ENCODE data around the gene CA5A. TPM values are rescaled to one million over a fixed set of nuclear protein-coding genes. Genes with fewer than 3 reads are reported as not detected.

CA5A gene
- total and polyA plus RNA-seq, 12 donors: 0.15 to 0.65 (median 0.29) TPM; not detected in 7

GRCh38 chr16:87848676-87849345, 87.5 kb downstream of the CA5A start:
- peaks cover 0 to 37% (median 0%) of the 10 kb centered on the region in 9 donors for H3K36me3 ChIP-seq
- no peaks in the 10 kb centered on the region for H3K9me3 ChIP-seq
- intact Hi-C loops (cut with DNase I): no loop called here
- no peak overlapping the region for H3K4me3 ChIP-seq
- H3K27ac ChIP-seq: no peak overlapping the region
- H3K4me1 ChIP-seq: peaks cover 9 to 33% (median 24%) of the 10 kb centered on the region in 9 donors
- 91 to 92% methylated on average over 18 of the region's 18 CpGs for WGBS, 2 donors
- TF ChIP-seq CTCF (IDR thresholded peaks at IDR 0.05): no peak
- DNase-seq (no peak), ATAC-seq (no peak)
- peaks cover 0 to 4% (median 0%) of the 10 kb centered on the region in 7 donors for H3K27me3 ChIP-seq

DNA sequence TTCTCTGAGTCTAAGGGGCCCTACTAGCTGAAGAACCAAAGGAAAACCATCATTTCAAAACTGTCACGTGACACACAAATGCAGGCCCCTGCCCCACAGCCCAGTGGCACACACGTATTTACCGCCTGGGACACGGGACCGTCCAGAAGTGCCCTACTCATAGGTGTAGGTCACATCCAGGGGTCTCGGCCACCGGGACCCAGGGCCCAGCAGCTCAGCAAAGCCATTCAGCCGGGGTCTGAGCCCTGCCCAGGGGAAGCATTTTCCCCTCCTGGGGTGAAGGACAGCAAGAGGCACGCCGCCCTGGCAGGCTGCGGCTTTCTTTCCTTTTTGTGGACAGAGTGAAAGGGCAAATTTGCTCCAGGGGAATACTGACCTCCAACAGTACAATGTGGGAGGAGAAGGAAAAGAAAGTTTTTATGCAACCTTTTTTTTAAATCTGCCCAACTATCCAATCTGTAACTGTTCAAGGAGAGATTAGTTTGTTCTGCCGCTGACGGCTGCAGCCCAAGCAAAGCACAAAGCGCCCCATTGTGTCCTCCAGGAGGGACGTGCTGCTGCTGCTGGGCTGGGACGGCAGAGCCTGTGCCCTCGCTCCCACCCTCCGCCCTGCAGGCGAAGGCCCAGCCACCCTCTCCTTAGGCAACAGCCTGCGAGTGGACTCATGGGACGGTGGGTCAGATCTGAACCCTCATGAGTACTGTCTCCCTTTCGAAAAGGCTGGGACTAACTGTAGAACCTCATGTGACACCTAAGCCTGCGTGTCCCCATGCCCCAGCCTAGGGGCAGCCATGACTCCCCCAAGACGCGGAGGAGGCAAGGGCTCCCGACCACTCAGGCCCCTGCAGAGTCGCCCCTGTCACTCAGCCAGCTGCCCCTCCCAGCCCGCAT, 88.3 kb downstream of the CA5A start:
- Histone ChIP-seq H3K4me3 (no peak overlapping the region), H3K9me3 (no peaks in the 10 kb centered on the region), H3K36me3 (peaks cover 0 to 37% (median 0%) of the 10 kb centered on the region in 9 donors), H3K27ac (no peak overlapping the region), H3K27me3 (peaks cover 0 to 4% (median 0%) of the 10 kb centered on the region in 7 donors), H3K4me1 (peaks cover 3 to 25% (median 20%) of the 10 kb centered on the region in 9 donors)
- no peak for TF ChIP-seq CTCF (IDR thresholded peaks at IDR 0.05)
- 80 to 86% methylated on average over 28 of the region's 28 CpGs for WGBS, 2 donors
- intact Hi-C loops (cut with DNase I): no loop called here
- ATAC-seq (peak in 1 of 8 donors; percentile 10), DNase-seq (peak in 1 of 2 donors; percentile 52)

- intact Hi-C loops (cut with DNase I): no loop called here
- Histone ChIP-seq H3K9me3 (no peaks in the 10 kb centered on the region), H3K4me3 (no peak overlapping the region), H3K27ac (no peak overlapping the region), H3K36me3 (peaks cover 0 to 39% (median 0%) of the 10 kb centered on the region in 9 donors), H3K27me3 (peaks cover 0 to 4% (median 0%) of the 10 kb centered on the region in 7 donors), H3K4me1 (peaks cover 0 to 21% (median 17%) of the 10 kb centered on the region in 9 donors)
- TF ChIP-seq CTCF (IDR thresholded peaks at IDR 0.05): no peak
- no peak for DNase-seq
- no peak for ATAC-seq
- WGBS, 2 donors: 85 to 90% methylated on average over 8 of the region's 8 CpGs
These were observed 88.9 kb downstream of the CA5A start for GRCh38 chr16:87847467-87847784.

DNA sequence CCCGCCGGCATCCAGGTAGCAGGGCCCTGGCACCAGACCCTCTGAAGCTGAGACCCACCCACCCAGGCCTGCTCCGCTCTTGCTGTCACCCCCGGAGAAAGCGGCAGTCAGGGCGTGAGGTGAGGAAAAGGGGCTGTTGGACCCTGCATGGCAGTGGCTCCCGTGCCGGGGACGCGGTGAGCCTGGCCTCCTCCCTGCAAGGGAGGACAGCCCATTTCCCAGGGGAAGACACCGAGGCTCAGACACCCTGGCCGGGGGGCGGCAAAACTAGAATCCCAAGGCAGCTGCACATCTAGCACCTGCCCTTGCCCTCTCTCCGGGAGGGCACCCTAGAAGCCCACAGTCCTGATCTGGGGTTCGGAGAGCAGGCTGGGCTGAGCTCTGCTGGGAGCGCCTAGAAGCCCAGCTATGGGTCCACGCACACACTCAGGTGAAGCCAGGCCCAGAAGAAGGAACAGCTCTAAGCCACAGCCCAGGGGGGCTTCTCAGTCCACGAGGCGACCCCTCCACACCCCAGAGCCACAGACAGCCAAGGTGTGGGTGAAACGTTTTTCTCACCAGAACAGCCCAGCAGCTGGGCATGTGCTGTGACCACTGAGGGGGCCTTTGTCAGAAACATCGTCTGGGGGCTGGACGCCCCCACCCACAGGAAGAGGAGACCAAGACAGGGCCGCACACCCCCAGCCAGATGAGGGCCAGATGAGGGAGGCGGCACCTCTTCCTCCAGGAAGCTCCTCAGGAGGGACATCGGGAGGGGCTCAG, 89.4 kb downstream of the CA5A start:
- Histone ChIP-seq H3K27me3 (peaks cover 0 to 4% (median 0%) of the 10 kb centered on the region in 7 donors), H3K4me3 (no peak overlapping the region), H3K4me1 (peaks cover 0 to 21% (median 15%) of the 10 kb centered on the region in 9 donors), H3K27ac (no peak overlapping the region), H3K36me3 (peaks cover 0 to 43% (median 0%) of the 10 kb centered on the region in 9 donors), H3K9me3 (no peaks in the 10 kb centered on the region)
- TF ChIP-seq CTCF (IDR thresholded peaks at IDR 0.05): no peak
- intact Hi-C loops (cut with DNase I): no loop called here
- DNase-seq: no peak
- ATAC-seq: no peak
- 86 to 89% methylated on average over 25 of the region's 25 CpGs for WGBS, 2 donors
